Body of pancreas (tissue), 4 donors: ENCODE measurements around the gene ZNF408. TPM values are rescaled to one million over a fixed set of nuclear protein-coding genes. Genes with fewer than 3 reads are reported as not detected.

Source experiments
- ATAC-seq: fragments of 150-250 bp; one replicate; pipeline ENCODE4 v1.9.1; 2016
- DNase-seq, 4 donors: peaks; one replicate each; pipeline ENCODE4 v3.0.0-alpha.2; 2019
- H3K27ac ChIP-seq, 4 donors: fragments of 200-600 bp; sonication (generic); 1 replicate in 3 of 4; 2 replicates in 1 of 4; pipeline versions ENCODE4 v1.5.1 to v1.6.1; 2016 to 2019; ENCODE audit warnings: mild to moderate bottlenecking in 1 of 4, mixed read lengths in 1 of 4, moderate library complexity in 1 of 4
- H3K27me3 ChIP-seq, 2 donors: fragments of 200-600 bp; sonication (generic); one replicate each; pipeline ENCODE4 v1.6.0; 2016; ENCODE audit warnings: mild to moderate bottlenecking in 1 of 2
- H3K36me3 ChIP-seq, 2 donors: fragments of 200-600 bp; sonication (generic); replicated peaks in 1 of 2; 2 replicates each; pipeline ENCODE4 v1.5.1; 2016; ENCODE audit warnings: low read depth in 2 of 2; ENCODE audit not compliant: insufficient read depth in 1 of 2
- H3K4me1 ChIP-seq: fragments of 200-600 bp; sonication (generic); one replicate; pipeline ENCODE4 v1.6.0; 2016
- H3K4me3 ChIP-seq, 2 donors: fragments of 200-600 bp; sonication (generic); 1 replicate in 1 of 2; 2 replicates in 1 of 2; pipeline ENCODE4 v1.5.1; 2016 to 2019
- H3K9me3 ChIP-seq, 3 donors: fragments of 200-600 bp; sonication (generic); 1 replicate in 2 of 3; 2 replicates in 1 of 3; pipeline ENCODE4 v1.5.1; 2016
- CTCF ChIP-seq, 7 experiments: fragments of 450-650 bp in 4 of 7; fragments of 200-600 bp in 3 of 7; sonication (generic) in 3 of 7; IDR thresholded peaks; one replicate each; pipeline ENCODE4 v1.5.1; 2016 to 2019; ENCODE audit warnings: antibody characterized with exemption in 7 of 7
- POLR2A ChIP-seq, 3 donors: fragments of 450-650 bp; IDR thresholded peaks; one replicate each; pipeline ENCODE4 v1.6.1; 2016; ENCODE audit warnings: antibody characterized with exemption in 3 of 3, mild to moderate bottlenecking in 2 of 3
- WGBS, 2 donors: methylation state at CpG; one replicate each; pipeline ENCODE4 v1.1.5; 2017; 5-methylcytosine and 5-hydroxymethylcytosine counted together
- intact Hi-C: fragments of 100-400 bp; cut with DNase I; formaldehyde crosslinking; loops from one replicate; pipeline ENCODE4 v1.15.1; 2023
- total RNA-seq, 2 donors: library from RNA; depleted of rRNA; stranded (reverse); fragments of >200 nt; gene quantifications; one replicate each; pipeline ENCODE4 v1.1.0, GENCODE V29; 2016

Gene ZNF408
- total RNA-seq, 2 donors from 2014 or later: 6.5 to 7.9 TPM

DNA sequence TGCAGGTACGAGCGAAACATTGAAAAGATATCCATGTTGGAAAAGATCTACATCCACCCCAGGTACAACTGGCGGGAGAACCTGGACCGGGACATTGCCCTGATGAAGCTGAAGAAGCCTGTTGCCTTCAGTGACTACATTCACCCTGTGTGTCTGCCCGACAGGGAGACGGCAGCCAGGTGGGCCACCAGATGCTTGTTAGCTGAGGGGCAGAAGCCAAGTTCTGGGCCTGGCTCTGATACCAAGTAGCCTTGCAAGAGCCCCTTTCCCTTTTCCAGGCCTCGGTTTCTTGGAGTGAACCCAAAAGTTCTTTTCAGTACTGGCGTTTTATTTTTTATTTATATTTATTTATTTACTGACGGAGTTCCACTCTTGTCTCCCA is 27.8 kb downstream of the ZNF408 start:
- Histone ChIP-seq H3K4me3 (no peak overlapping the region), H3K4me1 (no peaks in the 10 kb centered on the region), H3K36me3 (no peaks in the 10 kb centered on the region), H3K9me3 (no peaks in the 10 kb centered on the region), H3K27ac (no peak overlapping the region), H3K27me3 (no peaks in the 10 kb centered on the region)
- intact Hi-C loops: no loop called here
- WGBS, 2 donors: 76 to 85% methylated on average over 9 of the region's 9 CpGs
- ATAC-seq (no peak), DNase-seq (no peak)
- no peak for TF ChIP-seq POLR2A (IDR thresholded peaks at IDR 0.05)

- no peaks in the 10 kb centered on the region for H3K36me3 ChIP-seq
- TF ChIP-seq CTCF (IDR thresholded peaks at IDR 0.05) (no peak), POLR2A (IDR thresholded peaks at IDR 0.05) (no peak)
- WGBS, 2 donors: 75 to 79% methylated on average over 18 to 24 of the region's 24 CpGs
- no peaks in the 10 kb centered on the region for H3K9me3 ChIP-seq
- H3K27ac ChIP-seq: no peak overlapping the region
- ATAC-seq (no peak), DNase-seq (no peak)
- H3K4me1 ChIP-seq: no peaks in the 10 kb centered on the region
- H3K27me3 ChIP-seq: no peaks in the 10 kb centered on the region
- H3K4me3 ChIP-seq: no peak overlapping the region
- intact Hi-C loops: no loop called here
Measured at GRCh38 chr11:46729110-46730027, 28.5 kb downstream of the ZNF408 start.

- Histone ChIP-seq H3K4me1 (no peaks in the 10 kb centered on the region), H3K27ac (no peak overlapping the region), H3K4me3 (no peak overlapping the region), H3K9me3 (no peaks in the 10 kb centered on the region), H3K36me3 (no peaks in the 10 kb centered on the region), H3K27me3 (no peaks in the 10 kb centered on the region)
- WGBS, 2 donors: 76 to 81% methylated on average over 4 of the region's 4 CpGs
- ATAC-seq: no peak
- intact Hi-C loops: no loop called here
- TF ChIP-seq CTCF (IDR thresholded peaks at IDR 0.05) (no peak), POLR2A (IDR thresholded peaks at IDR 0.05) (no peak)
- DNase-seq: no peak
Measured at GRCh38 chr11:46731545-46731944, 30.7 kb downstream of the ZNF408 start.

DNA sequence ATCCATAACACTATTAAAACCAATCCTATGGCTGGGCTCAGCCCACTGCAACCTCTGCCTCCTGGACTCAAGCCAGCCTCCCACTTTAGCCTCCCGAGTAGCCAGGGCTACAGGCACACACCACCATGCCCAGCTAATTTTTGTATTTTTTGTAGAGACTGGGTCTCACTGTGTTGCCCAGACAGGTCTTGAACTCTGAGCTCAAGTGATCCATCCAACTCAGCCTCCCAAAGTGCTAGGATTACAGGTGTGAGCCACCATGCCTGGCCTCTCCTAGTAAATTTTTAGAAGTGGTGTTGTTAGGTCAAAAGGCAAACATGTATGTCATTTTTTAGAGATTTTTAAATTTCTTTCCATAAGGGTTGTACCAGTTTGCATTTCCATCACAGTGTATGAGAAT is 32.4 kb downstream of the ZNF408 start:
- H3K27ac ChIP-seq: no peak overlapping the region
- H3K9me3 ChIP-seq: no peaks in the 10 kb centered on the region
- H3K36me3 ChIP-seq: no peaks in the 10 kb centered on the region
- H3K4me3 ChIP-seq: no peak overlapping the region
- 100% methylated on average over 1 of the region's 1 CpG for WGBS, 2 donors
- no peak for DNase-seq
- ATAC-seq: no peak
- no peak for TF ChIP-seq POLR2A (IDR thresholded peaks at IDR 0.05)
- no peak for TF ChIP-seq CTCF (IDR thresholded peaks at IDR 0.05)
- H3K4me1 ChIP-seq: no peaks in the 10 kb centered on the region
- no peaks in the 10 kb centered on the region for H3K27me3 ChIP-seq
- intact Hi-C loops: no loop called here

DNA sequence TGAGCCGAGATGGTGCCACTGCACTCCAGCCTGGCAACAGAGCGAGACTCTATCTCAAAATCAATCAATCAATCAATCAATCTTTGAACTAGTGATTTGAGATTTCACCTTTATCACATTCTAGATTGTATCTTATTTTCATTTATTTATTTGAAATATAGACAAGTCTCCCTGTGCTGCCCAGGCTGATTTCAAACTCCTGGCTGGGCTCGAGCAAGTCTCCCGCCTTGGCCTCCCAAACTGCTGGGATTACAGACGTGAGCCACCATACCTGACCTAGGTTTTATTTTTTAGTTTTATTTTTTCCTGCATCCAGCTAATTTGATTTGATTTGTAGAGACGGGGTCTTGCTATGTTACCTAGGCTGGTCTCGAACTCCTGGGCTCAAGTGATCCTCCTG is 35.3 kb downstream of the ZNF408 start:
- ATAC-seq (no peak), DNase-seq (no peak)
- no peak for TF ChIP-seq POLR2A (IDR thresholded peaks at IDR 0.05)
- no peaks in the 10 kb centered on the region for H3K9me3 ChIP-seq
- H3K27me3 ChIP-seq: no peaks in the 10 kb centered on the region
- no peaks in the 10 kb centered on the region for H3K36me3 ChIP-seq
- intact Hi-C loops: no loop called here
- no peak overlapping the region for H3K27ac ChIP-seq
- WGBS, 2 donors: 91 to 94% methylated on average over 7 of the region's 7 CpGs
- no peaks in the 10 kb centered on the region for H3K4me1 ChIP-seq
- H3K4me3 ChIP-seq: no peak overlapping the region

DNA sequence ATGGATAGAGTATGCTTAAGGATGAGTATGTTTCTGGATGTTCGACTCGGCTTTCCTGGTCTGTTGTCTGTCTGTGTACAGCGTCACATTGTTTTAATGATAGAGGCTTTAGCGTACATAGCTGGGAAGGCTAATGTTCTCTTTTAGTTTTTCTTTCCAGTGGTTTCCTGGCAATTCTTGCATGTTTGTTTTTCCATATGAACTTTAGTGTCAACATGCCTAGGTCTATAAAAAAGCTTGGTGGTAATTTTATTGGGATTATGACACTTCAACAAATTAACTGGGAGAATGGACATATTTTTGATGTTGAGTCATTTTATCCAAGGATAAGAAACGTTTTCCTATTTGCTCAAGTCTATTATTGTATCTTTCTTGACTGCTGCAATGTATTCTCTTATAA is 35.8 kb downstream of the ZNF408 start:
- 26 to 41% methylated on average over 5 of the region's 5 CpGs for WGBS, 2 donors
- DNase-seq (no peak), ATAC-seq (no peak)
- no peak overlapping the region for H3K4me3 ChIP-seq
- no peaks in the 10 kb centered on the region for H3K9me3 ChIP-seq
- no peak overlapping the region for H3K27ac ChIP-seq
- intact Hi-C loops: no loop called here
- H3K36me3 ChIP-seq: no peaks in the 10 kb centered on the region
- TF ChIP-seq POLR2A (IDR thresholded peaks at IDR 0.05): no peak
- no peak for TF ChIP-seq CTCF (IDR thresholded peaks at IDR 0.05)
- H3K4me1 ChIP-seq: no peaks in the 10 kb centered on the region
- H3K27me3 ChIP-seq: no peaks in the 10 kb centered on the region
